Right lobe of liver (tissue), 6 donors: ENCODE results near the gene KLK4. TPM values are rescaled to one million over a fixed set of nuclear protein-coding genes. Genes with fewer than 3 reads are reported as not detected.

Source experiments
- ATAC-seq, 4 donors: fragments of 200-7000 bp; cut with Tn5 transposase; one replicate each; pipeline ENCODE4 v1.9.1; 2020; ENCODE audit warnings: mild to moderate bottlenecking in 4 of 4, moderate library complexity in 4 of 4
- DNase-seq, 3 donors: peaks; one replicate each; pipeline ENCODE4 v3.0.0-alpha.2; 2020
- H3K27ac ChIP-seq, 3 donors: fragments of 200-600 bp; one replicate each; pipeline ENCODE4 v1.8.0; 2022
- H3K27me3 ChIP-seq, 2 donors: fragments of 200-600 bp; one replicate each; pipeline ENCODE4 v1.8.0; 2022
- H3K36me3 ChIP-seq, 4 donors: fragments of 200-600 bp; sonication (generic) in 1 of 4; one replicate each; pipeline versions ENCODE4 v1.5.1 to v1.8.0; 2017 to 2022; ENCODE audit warnings: control low read depth in 1 of 4
- H3K4me1 ChIP-seq, 4 donors: fragments of 200-600 bp; sonication (generic) in 1 of 4; one replicate each; pipeline versions ENCODE4 v1.5.1 to v1.8.0; 2017 to 2022; ENCODE audit warnings: control low read depth in 1 of 4
- H3K4me3 ChIP-seq, 3 donors: fragments of 200-600 bp; one replicate each; pipeline ENCODE4 v1.8.0; 2022
- H3K9me3 ChIP-seq, 4 donors: fragments of 200-600 bp; sonication (generic) in 1 of 4; one replicate each; pipeline versions ENCODE4 v1.5.1 to v1.8.0; 2017 to 2022; ENCODE audit warnings: control low read depth in 1 of 4
- POLR2A ChIP-seq: fragments of 450-650 bp; IDR thresholded peaks from one replicate; pipeline ENCODE4 v1.6.1; 2017; ENCODE audit warnings: antibody characterized with exemption, mild to moderate bottlenecking
- WGBS: methylation state at CpG from one replicate; pipeline ENCODE4 v1.1.6; 2018; ENCODE audit warnings: low coverage, low lambda C conversion rate; ENCODE audit not compliant: insufficient coverage; ENCODE audit errors: missing lambda C conversion rate; 5-methylcytosine and 5-hydroxymethylcytosine counted together
- intact Hi-C, 2 donors: fragments of 100-400 bp; cut with DNase I; formaldehyde crosslinking; loops; one replicate each; pipeline versions ENCODE4 v1.11.2 to v1.14.1; 2022
- total RNA-seq, 6 experiments: library from RNA; depleted of rRNA in 2 of 6; stranded (reverse); fragments of >200 nt in 2 of 6; fragmentation: NEBNext Ultra II Directional in 3 of 6; extraction: Animal tissue kit (Norgen Biotek cat#: 25700) in 3 of 6; gene quantifications; one replicate each; pipeline versions ENCODE4 v1.1.0 to v1.2.4, GENCODE V29; 2016 to 2023
- TF ChIP-seq, protein P1 (sequence below), 4 donors: fragments of 200-600 bp in 3 of 4; fragments of 450-650 bp in 1 of 4; IDR thresholded peaks; one replicate each; pipeline versions ENCODE4 v1.5.1 to v1.8.0; 2016 to 2022; ENCODE audit warnings: antibody characterized with exemption in 4 of 4, mild to moderate bottlenecking in 2 of 4
- donor health status: DM: no; HTN: yes; CAD: no.
- donor health status: DM: no; HTN: no; CAD: no.
- donor health status: DM: no; HTN: no; CAD: no.
- donor health status: DM: no; HTN: yes; CAD: no.
- donor health status: DM: no; HTN: yes; CAD: no.

KLK4 gene
- total RNA-seq, 6 experiments from 2014 or later: not detected

DNA sequence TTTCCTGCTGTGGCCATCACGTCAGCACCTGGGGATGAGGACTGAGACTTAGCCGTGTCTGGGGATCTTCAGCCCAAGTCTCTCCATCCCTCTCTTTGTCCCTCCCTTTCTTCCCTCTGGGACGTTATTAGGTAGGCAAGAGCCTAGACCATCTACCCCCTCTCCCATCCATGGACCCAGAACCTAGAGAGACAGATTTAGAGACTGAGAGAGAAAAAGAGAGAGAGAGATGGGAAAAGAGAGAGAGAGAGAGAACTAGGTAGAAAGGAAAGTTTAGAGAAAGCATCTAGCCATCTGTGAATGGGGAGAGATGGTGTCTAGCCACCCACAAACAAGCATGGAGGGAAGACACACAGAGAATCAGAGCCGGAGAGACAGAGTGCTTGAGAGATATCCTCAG lies 473 bp downstream of the KLK4 start:
- no peak for TF ChIP-seq POLR2A
- TF ChIP-seq, protein P1, sequence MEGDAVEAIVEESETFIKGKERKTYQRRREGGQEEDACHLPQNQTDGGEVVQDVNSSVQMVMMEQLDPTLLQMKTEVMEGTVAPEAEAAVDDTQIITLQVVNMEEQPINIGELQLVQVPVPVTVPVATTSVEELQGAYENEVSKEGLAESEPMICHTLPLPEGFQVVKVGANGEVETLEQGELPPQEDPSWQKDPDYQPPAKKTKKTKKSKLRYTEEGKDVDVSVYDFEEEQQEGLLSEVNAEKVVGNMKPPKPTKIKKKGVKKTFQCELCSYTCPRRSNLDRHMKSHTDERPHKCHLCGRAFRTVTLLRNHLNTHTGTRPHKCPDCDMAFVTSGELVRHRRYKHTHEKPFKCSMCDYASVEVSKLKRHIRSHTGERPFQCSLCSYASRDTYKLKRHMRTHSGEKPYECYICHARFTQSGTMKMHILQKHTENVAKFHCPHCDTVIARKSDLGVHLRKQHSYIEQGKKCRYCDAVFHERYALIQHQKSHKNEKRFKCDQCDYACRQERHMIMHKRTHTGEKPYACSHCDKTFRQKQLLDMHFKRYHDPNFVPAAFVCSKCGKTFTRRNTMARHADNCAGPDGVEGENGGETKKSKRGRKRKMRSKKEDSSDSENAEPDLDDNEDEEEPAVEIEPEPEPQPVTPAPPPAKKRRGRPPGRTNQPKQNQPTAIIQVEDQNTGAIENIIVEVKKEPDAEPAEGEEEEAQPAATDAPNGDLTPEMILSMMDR (IDR thresholded peaks at IDR 0.05): no peak
- H3K36me3 ChIP-seq: no peaks in the 10 kb centered on the region
- H3K4me1 ChIP-seq: no peaks in the 10 kb centered on the region
- H3K9me3 ChIP-seq: no peaks in the 10 kb centered on the region
- DNase-seq: no peak
- H3K27me3 ChIP-seq: peaks cover 0 to under 1% of the 10 kb centered on the region in 2 donors
- no peak overlapping the region for H3K27ac ChIP-seq
- no peak for ATAC-seq
- intact Hi-C loops: no loop called here
- no peak overlapping the region for H3K4me3 ChIP-seq
- 43% methylated on average over 4 of the region's 4 CpGs for WGBS

DNA sequence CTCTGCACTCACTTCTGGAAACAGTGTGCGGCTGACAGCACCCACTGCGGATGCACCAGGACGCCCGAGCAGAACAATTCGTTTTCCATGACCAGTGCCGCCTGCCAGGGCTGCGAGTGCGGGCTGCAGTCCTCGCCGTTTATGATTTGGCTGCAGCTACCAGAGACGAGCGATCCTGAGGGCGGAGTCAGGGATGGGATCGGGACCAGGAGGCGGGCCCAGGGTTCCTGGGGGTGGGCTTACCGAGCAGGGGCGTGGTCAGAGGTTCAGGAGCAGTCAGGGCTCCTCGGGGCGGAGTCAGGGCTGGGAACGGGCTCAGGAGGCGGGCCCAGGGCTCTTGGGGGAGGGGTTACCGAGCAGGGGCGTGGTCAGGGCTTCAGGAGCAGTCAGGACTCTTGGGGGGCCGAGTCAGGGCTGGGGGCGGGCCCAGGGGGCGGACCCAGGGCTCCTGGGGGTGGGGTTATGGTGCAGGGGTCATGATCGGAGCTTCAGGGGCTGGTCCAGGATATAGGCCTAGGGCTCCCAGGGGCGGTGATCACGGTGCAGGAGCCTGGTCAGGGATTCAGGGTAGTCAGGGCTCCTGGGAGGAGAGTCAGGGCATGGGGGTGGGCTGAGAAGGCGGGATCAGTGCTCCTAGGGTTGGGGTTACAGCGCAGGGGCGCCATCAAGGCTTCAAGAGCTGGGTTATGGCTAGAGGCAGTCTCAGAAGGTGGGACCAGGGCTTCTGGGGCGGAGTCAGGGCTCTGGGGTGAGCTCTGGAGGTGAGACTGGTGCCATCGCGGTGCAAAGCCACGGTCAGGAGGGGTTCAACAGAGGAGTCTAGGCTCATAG lies 1.7 kb downstream of the KLK4 start:
- WGBS: 4% methylated on average over 17 of the region's 36 CpGs
- intact Hi-C loops: no loop called here
- TF ChIP-seq POLR2A: no peak
- TF ChIP-seq, protein P1 (IDR thresholded peaks at IDR 0.05): no peak
- H3K4me3 ChIP-seq: no peak overlapping the region
- ATAC-seq (peak in 3 of 4 donors; percentile 19 to 47 (median 46)), DNase-seq (peak in 1 of 3 donors; percentile 31)
- H3K4me1 ChIP-seq: no peaks in the 10 kb centered on the region
- no peaks in the 10 kb centered on the region for H3K36me3 ChIP-seq
- no peak overlapping the region for H3K27ac ChIP-seq
- peaks cover 0 to 6% of the 10 kb centered on the region in 2 donors for H3K27me3 ChIP-seq
- H3K9me3 ChIP-seq: no peaks in the 10 kb centered on the region

- Histone ChIP-seq H3K27ac (no peak overlapping the region), H3K27me3 (peaks cover 0 to 6% of the 10 kb centered on the region in 2 donors), H3K36me3 (no peaks in the 10 kb centered on the region), H3K9me3 (no peaks in the 10 kb centered on the region), H3K4me3 (no peak overlapping the region), H3K4me1 (no peaks in the 10 kb centered on the region)
- DNase-seq (no peak), ATAC-seq (no peak)
- 33% methylated on average over 8 of the region's 25 CpGs for WGBS
- TF ChIP-seq, protein P1 (IDR thresholded peaks at IDR 0.05): no peak
- TF ChIP-seq POLR2A: no peak
- intact Hi-C loops: no loop called here
Measured at GRCh38 chr19:50908336-50908735, 2.9 kb downstream of the KLK4 start.

DNA sequence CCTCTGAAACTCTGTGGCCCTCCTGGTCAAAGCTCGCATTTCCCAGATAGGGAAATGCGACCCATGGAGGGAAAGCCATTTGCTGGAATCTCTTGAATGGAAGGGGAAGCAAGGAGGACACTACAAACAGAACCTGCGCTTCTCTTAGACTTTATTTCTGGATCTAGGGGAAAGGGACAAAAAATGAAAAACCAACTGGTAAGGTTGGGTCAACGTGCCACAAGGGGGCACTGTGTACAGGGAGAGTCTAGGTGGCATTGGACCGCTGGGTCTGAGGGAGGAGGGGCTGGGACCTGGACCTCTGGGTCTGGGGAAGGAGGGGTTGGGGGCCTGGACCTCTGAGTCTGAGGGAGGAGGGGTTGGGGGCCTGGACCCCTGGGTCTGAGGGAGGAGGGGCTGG lies 5.0 kb downstream of the KLK4 start:
- no peaks in the 10 kb centered on the region for H3K9me3 ChIP-seq
- TF ChIP-seq, protein P1 (IDR thresholded peaks at IDR 0.05): peak in 2 of 4 donors; percentile 28 to 38
- no peak for TF ChIP-seq POLR2A
- peaks cover 0 to 6% of the 10 kb centered on the region in 2 donors for H3K27me3 ChIP-seq
- no peak overlapping the region for H3K4me3 ChIP-seq
- H3K4me1 ChIP-seq: no peaks in the 10 kb centered on the region
- ATAC-seq (peak in 1 of 4 donors; percentile 39), DNase-seq (no peak)
- no peaks in the 10 kb centered on the region for H3K36me3 ChIP-seq
- intact Hi-C loops: no loop called here
- WGBS: 9% methylated on average over 5 of the region's 5 CpGs
- H3K27ac ChIP-seq: no peak overlapping the region
